Measurements from ENCODE around the gene CLEC12A.

DNA sequence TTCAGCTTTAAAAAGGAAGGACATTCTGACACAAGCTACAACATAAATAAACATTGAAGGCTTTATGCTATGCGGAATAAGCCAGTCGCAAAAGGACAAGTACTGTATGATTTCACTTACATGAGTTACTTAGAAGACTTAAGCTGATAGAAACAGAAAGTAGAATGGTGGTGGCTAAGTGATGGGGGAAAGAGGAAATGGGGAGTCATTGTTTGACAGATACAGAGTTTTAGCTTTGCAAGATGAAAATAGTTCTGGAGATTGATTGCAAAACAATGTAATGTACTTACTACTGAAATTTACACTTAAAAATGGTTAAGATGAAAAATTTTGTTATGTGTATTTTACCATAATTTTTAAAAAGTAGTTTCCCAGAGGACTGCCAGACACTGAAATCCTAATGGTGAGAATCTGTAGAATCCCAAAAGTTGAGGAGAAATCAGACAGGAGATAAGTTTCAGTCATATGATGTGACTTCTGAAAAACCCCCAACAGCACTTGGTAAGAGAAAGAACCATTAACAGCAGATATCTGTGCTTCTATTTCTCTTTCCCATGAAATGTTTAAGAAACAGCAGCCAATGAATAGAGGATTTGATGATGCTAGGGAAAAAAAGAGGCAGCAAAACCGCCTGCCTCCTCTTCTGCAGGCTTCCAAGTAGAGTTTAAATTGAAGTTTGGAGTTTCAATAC lies 22.5 kb upstream of the CLEC12A start:
- TF ChIP-seq, protein P1, sequence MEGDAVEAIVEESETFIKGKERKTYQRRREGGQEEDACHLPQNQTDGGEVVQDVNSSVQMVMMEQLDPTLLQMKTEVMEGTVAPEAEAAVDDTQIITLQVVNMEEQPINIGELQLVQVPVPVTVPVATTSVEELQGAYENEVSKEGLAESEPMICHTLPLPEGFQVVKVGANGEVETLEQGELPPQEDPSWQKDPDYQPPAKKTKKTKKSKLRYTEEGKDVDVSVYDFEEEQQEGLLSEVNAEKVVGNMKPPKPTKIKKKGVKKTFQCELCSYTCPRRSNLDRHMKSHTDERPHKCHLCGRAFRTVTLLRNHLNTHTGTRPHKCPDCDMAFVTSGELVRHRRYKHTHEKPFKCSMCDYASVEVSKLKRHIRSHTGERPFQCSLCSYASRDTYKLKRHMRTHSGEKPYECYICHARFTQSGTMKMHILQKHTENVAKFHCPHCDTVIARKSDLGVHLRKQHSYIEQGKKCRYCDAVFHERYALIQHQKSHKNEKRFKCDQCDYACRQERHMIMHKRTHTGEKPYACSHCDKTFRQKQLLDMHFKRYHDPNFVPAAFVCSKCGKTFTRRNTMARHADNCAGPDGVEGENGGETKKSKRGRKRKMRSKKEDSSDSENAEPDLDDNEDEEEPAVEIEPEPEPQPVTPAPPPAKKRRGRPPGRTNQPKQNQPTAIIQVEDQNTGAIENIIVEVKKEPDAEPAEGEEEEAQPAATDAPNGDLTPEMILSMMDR (IDR thresholded peaks at IDR 0.05 in 4 of 5, conservative IDR thresholded peaks at IDR 0.05 in 1 of 5): no peak
- no peak for TF ChIP-seq POLR2A (IDR thresholded peaks at IDR 0.05)
